Motor neuron (in vitro differentiated cells): ENCODE results near the gene BIN1. TPM values are rescaled to one million over a fixed set of nuclear protein-coding genes. Genes with fewer than 3 reads are reported as not detected.
A peak's percentile ranks its signal among the peaks of the same experiment; 100 is the strongest.

Experiments
- ATAC-seq, 8 experiments: fragments of 200-7000 bp; cut with Tn5 transposase; replicated peaks in 6 of 8; 2 replicates each; pipeline ENCODE4 v1.8.0; 2021; ENCODE audit warnings: mild to moderate bottlenecking in 8 of 8, moderate library complexity in 8 of 8
- H3K27ac ChIP-seq, 2 donors: fragments of 250-450 bp; sonication (Bioruptor Pico); 2 replicates each; pipeline ENCODE4 v1.9.0; 2021; ENCODE audit warnings: antibody characterized with exemption in 2 of 2, mild to moderate bottlenecking in 2 of 2, moderate library complexity in 1 of 2
- H3K4me1 ChIP-seq, 2 donors: fragments of 250-450 bp; sonication (Bioruptor Pico); replicated peaks in 1 of 2; 2 replicates each; pipeline ENCODE4 v1.6.1; 2021; ENCODE audit warnings: antibody characterized with exemption in 2 of 2, mild to moderate bottlenecking in 2 of 2, moderate library complexity in 1 of 2
- H3K4me3 ChIP-seq, 5 donors: fragments of 250-450 bp; sonication (Bioruptor Pico); 2 replicates each; pipeline ENCODE4 v1.9.0; 2021; ENCODE audit warnings: antibody characterized with exemption in 5 of 5, mild to moderate bottlenecking in 5 of 5, moderate library complexity in 4 of 5
- WGBS, 10 experiments: fragments of 450-650 bp; shearing (Covaris generic); methylation state at CpG; one replicate each; pipeline ENCODE4 v1.0.0; 2022; 5-methylcytosine and 5-hydroxymethylcytosine counted together
- in situ Hi-C, 9 experiments: fragments of 400-800 bp; cut with MboI; loops; one replicate each; pipeline ENCODE4 v1.15.0; 2021; ENCODE audit warnings: low sequenced_read_pairs in 9 of 9, low pct_unique_long_range_greater_than_20kb in 2 of 9; ENCODE audit not compliant: unreplicated experiment in 9 of 9
- total RNA-seq, 8 experiments: library from RNA; unstranded; fragments of 300-600 nt; gene quantifications; 2 replicates each; pipeline versions ENCODE4 v1.2.3 to v1.2.4, GENCODE V29; 2022

Gene BIN1
- total RNA-seq, 8 experiments from 2014 or later = 44.7 to 107 (median 49.6) TPM

DNA sequence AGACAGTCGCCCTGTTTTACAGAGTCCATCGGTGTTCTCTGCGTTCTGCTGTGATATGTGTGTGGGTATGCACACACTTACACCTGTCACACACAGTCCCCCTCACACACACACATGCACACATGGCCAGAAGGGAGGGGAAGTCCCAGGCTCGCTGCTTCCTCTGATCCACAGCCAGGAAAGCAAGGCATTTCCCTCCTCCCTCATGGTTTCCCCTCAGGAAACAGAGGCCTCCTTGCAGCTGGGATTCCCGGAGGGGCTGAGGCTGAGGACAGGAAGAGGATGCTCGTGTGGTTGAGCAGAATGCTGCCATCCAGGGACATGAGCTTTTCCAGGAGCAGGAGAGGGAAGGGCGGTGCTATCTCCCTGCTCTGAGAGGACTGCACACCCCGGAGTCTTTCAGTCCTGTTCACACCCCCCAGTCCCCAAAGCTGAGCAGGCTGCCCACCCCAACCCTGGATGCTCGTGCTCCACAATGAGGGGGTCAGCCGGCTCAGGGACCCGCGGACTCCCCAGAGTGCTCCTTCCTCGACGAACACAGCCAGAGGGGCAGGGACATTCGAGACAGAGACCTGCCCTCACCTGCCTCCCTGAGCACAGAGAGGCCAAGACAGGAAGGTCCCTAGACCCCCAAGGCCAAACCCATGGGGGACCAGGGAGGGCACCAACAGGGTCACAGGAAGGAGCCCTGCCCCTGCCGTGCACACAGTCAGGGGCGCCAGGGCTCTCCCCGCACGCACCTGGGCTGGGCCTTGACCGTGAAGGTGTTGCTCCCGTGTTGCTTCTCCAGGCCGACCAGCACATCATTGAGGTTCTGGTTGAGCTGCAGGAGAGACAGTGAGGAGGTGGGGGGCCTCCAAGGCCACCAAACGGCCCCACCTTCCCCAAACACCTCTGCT is 45.3 kb downstream of the BIN1 start:
- no peak overlapping the region for H3K27ac ChIP-seq
- peaks cover 9 to 15% of the 10 kb centered on the region in 2 donors for H3K4me1 ChIP-seq
- in situ Hi-C loops = loop anchor here in 1 of 9 experiments (25.0 kb wide), 1 partner anchor 101 kb away; no protein-coding TSS in a partner anchor
- no peak for ATAC-seq
- whole genome bisulfite sequencing, 10 experiments = 40% methylated on average over 1 of the region's 23 CpGs; no CpG with 5 or more reads in 8 of the 10 experiments
- no peak overlapping the region for H3K4me3 ChIP-seq

DNA sequence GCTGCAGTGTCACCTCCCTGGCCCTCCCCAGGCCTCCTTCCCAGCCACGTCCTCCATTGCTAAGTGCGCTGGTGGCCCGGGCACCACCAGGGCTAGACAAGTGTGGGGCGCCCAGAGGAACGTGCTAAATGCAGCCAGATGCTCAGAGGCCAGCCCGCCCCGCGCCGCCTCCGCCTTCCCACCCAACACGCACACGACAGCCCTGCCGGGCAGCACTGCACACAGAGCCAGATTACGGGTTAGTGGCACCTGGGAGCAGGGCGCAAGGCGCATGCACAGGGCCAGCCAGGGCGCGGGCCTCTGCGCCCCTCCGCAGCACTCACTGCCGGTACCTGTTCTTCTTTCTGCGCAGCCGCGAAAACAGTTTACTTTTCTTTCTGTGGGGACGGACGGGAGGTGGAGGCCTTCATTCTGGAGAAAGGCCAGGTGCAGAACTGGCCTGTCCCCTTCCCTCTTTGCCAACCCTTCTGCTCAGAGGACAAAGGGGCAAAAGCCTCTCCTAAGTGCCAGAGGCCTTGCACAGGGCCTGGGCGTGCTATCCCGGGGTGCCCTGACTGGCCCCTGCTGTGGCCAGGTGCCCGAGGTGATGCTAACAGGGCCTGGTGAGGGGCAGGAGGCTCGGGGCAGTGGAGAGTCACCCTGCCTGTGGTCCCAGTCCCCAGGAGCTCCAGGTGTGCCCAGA is 46.5 kb downstream of the BIN1 start:
- Histone ChIP-seq H3K27ac (no peak overlapping the region), H3K4me1 (peaks cover 9 to 12% of the 10 kb centered on the region in 2 donors), H3K4me3 (no peak overlapping the region)
- in situ Hi-C loops = loop anchor here in 1 of 9 experiments (25.0 kb wide), 1 partner anchor 102 kb away; no protein-coding TSS in a partner anchor
- WGBS, 10 experiments = 60 to 100% (median 93%) methylated on average over 1 to 13 of the region's 30 CpGs; no CpG with 5 or more reads in 1 of the 10 experiments
- no peak for ATAC-seq

DNA sequence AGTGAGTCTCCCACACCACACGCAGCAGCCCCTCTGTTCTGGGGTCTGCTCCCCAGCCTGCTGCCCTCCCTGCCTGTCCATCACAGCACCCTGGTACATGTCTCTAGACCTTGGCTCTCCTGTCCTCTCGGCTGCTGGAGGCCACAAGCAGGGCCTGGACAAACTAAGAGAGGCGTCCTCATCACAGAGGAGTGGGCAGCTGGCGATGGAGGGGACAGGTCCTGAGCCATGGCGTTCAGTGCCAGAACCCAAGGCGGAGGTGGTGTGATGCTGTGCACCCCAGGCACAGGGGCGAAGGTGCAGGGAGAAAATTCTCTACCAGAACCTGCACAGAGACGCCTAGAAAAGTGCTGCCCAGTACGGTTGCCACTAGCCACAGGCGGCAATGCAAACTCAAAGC is 47.4 kb downstream of the BIN1 start:
- in situ Hi-C loops = loop anchor here in 1 of 9 experiments (25.0 kb wide), 1 partner anchor 103 kb away; no protein-coding TSS in a partner anchor
- WGBS, 10 experiments = 84 to 100% (median 98%) methylated on average over 1 to 5 of the region's 10 CpGs; no CpG with 5 or more reads in 4 of the 10 experiments
- ATAC-seq = no peak
- H3K4me3 ChIP-seq = no peak overlapping the region
- peaks cover 3% of the 10 kb centered on the region in 2 donors for H3K4me1 ChIP-seq
- no peak overlapping the region for H3K27ac ChIP-seq

DNA sequence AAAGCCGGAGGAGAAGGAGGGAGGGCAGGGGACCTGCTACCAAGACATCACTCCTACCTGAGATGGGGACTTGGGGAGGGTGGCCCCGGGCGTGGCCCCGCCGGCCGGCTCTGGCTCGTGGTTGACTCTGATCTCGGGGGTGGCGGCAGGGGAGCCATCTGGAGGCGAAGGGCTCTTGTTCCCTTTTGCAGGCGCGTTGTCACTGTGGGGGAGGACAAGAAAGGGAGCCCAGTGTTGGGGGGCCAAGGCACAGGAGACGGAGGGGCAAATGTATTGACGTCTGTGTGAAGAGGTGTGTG is 48.1 kb downstream of the BIN1 start:
- WGBS, 10 experiments = no CpG with 5 or more reads among the region's 14 CpGs
- Histone ChIP-seq H3K4me1 (no peaks in the 10 kb centered on the region), H3K27ac (no peak overlapping the region), H3K4me3 (no peak overlapping the region)
- in situ Hi-C loops = loop anchor here in 1 of 9 experiments (25.0 kb wide), 1 partner anchor 103 kb away; no protein-coding TSS in a partner anchor
- no peak for ATAC-seq

DNA sequence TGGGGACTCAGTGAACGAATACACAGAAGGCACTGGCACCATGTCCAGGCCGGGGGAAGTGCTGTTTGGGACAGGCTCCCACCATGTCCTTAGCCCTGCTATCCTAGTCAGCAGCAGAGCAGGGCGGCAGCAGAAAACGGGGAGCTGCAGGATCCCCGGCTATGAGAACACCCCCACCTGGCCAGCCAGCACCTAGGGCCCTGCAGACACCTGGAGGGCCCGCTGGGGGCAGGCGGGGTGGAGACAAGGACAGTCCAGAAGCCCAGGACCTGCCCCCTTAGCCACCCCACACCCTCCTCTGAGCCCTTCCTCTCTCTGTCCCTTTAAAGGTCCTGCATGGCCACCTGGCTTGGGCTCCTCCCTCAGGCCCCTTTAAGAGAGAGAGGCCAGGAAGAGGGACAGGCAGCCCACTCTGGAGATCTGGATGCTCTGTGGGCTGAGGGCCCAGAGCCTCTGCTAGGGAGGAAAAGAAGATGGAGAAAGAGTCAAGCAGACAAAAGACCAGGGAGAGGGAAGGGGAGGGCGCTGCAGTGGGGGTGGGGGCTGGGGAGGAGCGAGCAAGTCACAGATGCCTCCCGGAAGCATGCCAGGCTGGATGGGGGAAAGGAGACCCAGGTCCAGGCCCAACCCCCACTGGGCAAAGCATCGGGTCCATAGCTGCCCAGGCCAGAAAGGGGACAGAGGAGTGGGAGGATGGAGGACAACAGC is 48.6 kb downstream of the BIN1 start:
- H3K27ac ChIP-seq = no peak overlapping the region

DNA sequence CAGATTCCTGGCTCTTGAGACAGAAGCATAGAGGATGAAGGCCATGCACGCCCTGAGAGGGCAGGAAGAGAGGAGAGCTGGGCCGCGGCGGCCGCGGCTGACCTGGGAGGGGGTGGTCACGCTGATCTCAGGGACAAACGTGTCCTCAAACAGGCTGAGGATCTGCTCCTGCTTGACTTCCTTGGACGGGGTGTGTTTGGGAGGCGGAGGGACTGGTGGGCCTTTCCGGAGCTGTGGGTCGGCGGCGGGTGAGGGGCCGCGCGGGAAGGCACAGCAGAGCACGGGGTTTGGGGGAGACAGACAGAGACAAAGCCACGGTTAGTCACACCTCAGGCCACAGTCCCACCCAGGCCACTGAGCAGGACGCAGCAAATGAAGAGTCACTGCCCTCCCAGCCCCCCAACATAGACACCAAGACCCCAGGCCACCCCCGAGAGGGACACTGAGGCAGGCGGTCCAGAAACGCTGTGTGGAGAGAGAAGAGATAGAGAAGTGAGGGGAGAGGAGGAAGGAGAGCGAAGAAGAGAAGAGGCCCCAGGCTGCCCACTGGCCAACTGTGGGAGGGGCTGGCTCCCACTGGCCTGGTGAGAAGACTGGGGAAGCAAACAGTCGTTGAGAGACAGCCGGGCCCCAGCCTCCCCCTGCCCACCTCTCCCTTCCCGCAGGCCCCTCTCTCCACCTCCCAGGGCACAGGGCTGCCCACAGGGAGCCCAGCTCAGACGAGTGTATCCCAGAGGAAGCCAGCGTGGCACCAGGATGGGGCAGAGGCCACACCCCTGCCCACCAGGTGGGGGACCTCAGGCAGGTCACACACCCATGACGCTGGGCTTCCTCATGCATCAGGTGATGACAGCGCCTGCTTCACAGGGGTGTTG is 49.3 kb downstream of the BIN1 start:
- 77 to 97% (median 87%) methylated on average over 3 to 7 of the region's 31 CpGs; no CpG with 5 or more reads in 7 of the 10 experiments for WGBS, 10 experiments
- in situ Hi-C loops = loop anchor here in 1 of 9 experiments (25.0 kb wide), 1 partner anchor 105 kb away; no protein-coding TSS in a partner anchor
- Histone ChIP-seq H3K4me1 (no peaks in the 10 kb centered on the region), H3K4me3 (no peak overlapping the region), H3K27ac (no peak overlapping the region)
- no peak for ATAC-seq

More for the DNA sequence above, 48.6 kb downstream of the BIN1 start:
- Histone ChIP-seq H3K4me3 (no peak overlapping the region), H3K4me1 (no peaks in the 10 kb centered on the region)
- in situ Hi-C loops = loop anchor here in 1 of 9 experiments (25.0 kb wide), 1 partner anchor 104 kb away; no protein-coding TSS in a partner anchor
- ATAC-seq = peak in 2 of 8 experiments; percentile 6 to 10
- 80 to 90% (median 80%) methylated on average over 1 to 2 of the region's 11 CpGs; no CpG with 5 or more reads in 7 of the 10 experiments for WGBS, 10 experiments

DNA sequence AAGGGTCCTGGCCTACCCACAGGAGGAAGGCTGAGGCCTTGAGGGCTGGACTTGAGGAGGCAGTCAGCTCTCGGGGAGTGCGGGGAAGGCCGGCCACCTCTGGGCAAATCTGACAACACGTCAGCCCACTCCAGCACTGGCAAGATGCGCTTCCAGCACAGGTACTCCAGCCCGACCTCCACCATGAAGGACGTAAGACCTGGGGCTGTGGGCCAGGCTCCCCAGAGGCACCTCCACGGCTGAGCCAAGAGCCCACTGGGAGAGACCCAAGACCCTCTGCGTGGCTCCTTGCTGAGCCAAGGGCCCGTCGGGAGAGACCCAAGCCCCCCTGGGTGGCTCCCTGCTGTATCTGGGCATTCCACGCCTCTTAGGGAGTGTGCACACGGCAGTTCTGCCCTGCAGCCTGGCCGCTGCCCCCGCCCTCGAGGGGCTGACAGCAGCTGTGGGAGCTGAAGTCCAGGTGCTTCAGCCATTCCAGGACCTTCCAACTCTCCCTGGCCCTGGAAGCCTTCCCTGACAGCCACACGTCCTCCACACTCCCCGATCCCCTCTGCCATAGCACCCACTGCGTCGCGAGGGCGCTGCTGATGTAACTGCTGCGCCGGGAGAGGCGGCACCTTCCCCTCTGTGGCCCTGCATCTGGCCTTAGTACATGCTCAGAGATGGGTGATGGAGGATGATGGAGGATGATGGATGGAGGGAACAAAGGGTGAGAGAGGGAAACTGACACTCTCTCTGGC is 50.2 kb downstream of the BIN1 start:
- no peaks in the 10 kb centered on the region for H3K4me1 ChIP-seq
- no peak for ATAC-seq
- no peak overlapping the region for H3K4me3 ChIP-seq
- 60 to 90% (median 67%) methylated on average over 1 to 5 of the region's 25 CpGs; no CpG with 5 or more reads in 5 of the 10 experiments for WGBS, 10 experiments
- in situ Hi-C loops = loop anchor here in 1 of 9 experiments (25.0 kb wide), 1 partner anchor 106 kb away; no protein-coding TSS in a partner anchor
- no peak overlapping the region for H3K27ac ChIP-seq

DNA sequence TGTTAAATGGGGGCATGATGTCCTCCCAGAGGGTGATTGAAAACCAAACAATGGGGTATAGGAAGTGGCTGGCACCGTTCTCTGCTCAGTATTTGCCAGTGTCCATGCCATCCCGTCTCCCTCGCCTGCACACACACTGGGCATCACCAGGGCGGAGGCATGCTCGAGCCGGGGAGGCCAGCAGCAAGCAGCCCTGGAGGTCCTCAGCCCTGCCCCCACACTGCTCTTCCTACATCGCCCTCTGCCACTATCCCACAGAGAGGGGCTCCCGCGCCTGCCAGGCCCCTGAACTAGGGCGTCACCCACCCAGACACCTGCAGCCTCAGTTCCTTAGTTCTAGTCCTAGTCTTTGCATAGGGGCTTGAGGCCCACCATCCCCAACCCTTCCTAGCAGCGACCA is 50.9 kb downstream of the BIN1 start:
- Histone ChIP-seq H3K4me3 (no peak overlapping the region), H3K4me1 (no peaks in the 10 kb centered on the region), H3K27ac (no peak overlapping the region)
- WGBS, 10 experiments = 97 to 100% (median 100%) methylated on average over 2 to 6 of the region's 11 CpGs; no CpG with 5 or more reads in 7 of the 10 experiments
- in situ Hi-C loops = loop anchor here in 1 of 9 experiments (25.0 kb wide), 1 partner anchor 106 kb away; no protein-coding TSS in a partner anchor
- no peak for ATAC-seq

DNA sequence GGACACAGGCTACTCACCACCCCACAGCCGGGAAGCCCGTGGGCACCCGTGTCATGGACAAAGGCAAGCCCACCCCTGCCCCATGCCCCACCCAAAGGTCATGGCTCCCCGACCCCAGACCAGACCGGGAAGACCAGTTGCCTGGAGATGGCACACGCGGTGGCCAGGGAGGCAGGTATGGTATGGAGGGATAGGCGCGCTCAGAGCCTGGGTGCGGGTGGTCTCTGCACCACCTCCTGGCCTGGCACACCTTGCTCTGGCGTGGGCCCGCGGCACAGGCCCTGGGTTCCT is 51.2 kb downstream of the BIN1 start:
- no peak overlapping the region for H3K4me3 ChIP-seq
- no peaks in the 10 kb centered on the region for H3K4me1 ChIP-seq
- no peak overlapping the region for H3K27ac ChIP-seq
- 88% methylated on average over 3 of the region's 13 CpGs; no CpG with 5 or more reads in 9 of the 10 experiments for WGBS, 10 experiments
- ATAC-seq = no peak
- in situ Hi-C loops = loop anchor here in 1 of 9 experiments (25.0 kb wide), 1 partner anchor 107 kb away; no protein-coding TSS in a partner anchor

DNA sequence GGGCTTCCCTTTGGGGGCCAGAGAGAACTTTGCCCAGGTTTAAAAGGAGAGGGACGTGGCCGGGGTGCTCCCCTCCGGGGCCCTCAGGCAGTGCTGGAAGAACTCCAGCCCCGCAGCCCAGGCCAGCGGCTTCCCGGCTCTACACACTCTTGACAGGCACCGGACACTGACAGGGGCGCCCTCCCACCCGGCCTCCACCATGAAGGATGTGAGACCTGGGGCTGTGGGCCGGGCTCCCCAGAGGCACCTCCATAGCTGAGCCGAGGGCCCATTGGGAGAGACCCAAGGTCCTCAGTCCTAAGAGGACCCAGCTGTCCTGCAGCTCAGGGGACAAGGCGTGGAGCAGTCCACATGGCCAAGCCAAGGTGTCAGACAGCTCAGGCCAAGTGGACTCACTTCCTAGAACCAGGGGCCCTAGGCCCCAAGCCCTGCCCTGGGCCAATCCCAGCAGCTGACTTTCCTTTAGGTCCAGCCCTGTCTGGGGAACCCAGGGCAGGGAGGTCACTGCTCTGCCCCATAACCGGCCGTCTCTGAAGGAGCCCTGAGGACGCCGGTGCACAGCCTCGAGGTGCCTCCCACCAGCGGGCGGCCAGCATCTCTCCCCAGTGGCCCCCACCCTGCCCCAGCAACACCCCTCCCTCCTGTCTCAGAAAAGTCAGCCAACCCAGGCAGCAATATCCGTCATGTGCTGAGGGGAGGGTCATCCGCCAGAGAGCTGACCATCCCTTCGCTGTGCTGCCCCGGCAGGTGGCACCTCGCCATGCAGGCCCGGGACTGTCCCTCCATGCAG is 51.8 kb downstream of the BIN1 start:
- 100% methylated on average over 1 of the region's 25 CpGs; no CpG with 5 or more reads in 9 of the 10 experiments for WGBS, 10 experiments
- in situ Hi-C loops = loop anchor here in 1 of 9 experiments (25.0 kb wide), 1 partner anchor 107 kb away; no protein-coding TSS in a partner anchor

DNA sequence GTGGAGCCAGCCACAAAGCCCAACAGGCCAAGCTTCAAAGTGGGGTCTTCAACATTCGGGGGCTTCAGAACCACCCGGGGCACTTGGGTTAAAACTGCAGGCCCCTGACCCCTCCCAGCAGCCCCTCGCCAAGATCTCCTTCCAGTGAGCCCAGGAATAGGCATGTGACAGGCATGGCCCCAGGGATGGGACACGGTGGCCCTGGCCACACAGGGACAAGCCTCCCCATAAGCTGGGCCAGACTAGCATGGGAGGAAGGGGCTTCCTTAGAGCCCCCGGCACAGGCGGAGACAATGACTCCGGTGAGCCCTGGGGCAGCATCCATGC is 52.4 kb downstream of the BIN1 start:
- no peak for ATAC-seq
- Histone ChIP-seq H3K27ac (no peak overlapping the region), H3K4me1 (peaks cover 0 to 8% of the 10 kb centered on the region in 2 donors), H3K4me3 (no peak overlapping the region)
- in situ Hi-C loops = loop anchor here in 1 of 9 experiments (25.0 kb wide), 1 partner anchor 108 kb away; no protein-coding TSS in a partner anchor
- WGBS, 10 experiments = 67 to 83% (median 80%) methylated on average over 1 to 2 of the region's 7 CpGs; no CpG with 5 or more reads in 7 of the 10 experiments

More for the DNA sequence above, 51.8 kb downstream of the BIN1 start:
- H3K4me1 ChIP-seq = peaks cover 0 to 3% of the 10 kb centered on the region in 2 donors
- no peak overlapping the region for H3K4me3 ChIP-seq
- ATAC-seq = peak in 2 of 8 experiments; percentile 13 to 16
- H3K27ac ChIP-seq = no peak overlapping the region
